ENCODE results near the gene NT5C3B. TPM values are rescaled to one million over a fixed set of nuclear protein-coding genes. Genes with fewer than 3 reads are reported as not detected.
A peak's percentile ranks its signal among the peaks of the same experiment; 100 is the strongest.

Gene NT5C3B
- total RNA-seq, 1 experiment from 2014 or later = 62.0 TPM

DNA sequence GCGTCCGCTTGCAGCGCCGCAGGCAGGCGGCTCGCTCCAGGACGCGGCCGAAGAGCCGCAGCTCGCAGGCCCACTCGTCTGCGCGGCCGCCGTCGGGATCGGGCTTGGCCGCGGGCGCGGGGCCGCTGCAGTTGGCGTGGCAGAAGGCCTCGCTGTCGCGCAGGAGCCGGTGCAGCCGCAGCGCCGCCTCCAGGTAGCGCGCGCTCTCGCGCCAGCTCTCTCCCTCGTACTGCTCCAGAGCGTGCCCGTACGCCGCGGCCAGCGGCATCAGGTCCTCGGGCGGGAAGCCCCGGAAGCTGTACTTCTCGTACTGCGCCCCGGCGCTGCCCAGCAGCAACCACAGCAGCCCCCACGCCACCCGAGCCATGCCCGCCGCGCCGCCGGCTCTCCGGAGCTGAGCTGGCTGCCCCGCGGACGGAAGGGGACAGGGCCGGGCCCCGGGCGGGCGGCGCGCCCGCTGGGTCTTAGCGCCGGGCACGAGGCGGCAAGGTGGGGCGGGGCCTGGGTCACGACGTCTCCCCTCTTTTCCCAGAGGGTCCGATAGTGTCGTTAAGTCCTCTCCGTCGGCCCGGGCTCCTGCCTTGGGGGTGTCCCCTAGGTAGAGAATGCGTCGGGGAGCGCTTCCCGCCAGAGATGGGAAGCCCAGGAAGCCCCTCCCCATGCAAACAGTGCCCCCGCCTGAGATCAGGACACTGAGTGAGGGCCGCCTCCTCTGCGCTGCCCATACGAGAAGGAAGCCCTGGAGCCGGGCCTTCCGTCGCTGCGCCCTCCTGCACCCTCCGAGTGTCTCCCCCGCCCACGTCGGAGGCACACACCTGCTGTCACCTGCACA is 24.3 kb downstream of the NT5C3B start, which contains the start of gene P3H4:
TSS of gene P3H4 (minus strand) at position 401 of the 832 bp plus-strand sequence. CDS start at position 367, 34 bp downstream.
- CTCF ChIA-PET = interaction anchor here (0.5 to 2.2 kb wide), 14 partner anchors 11 to 148 kb away, joined by 3 to 13 read pairs (median 3); partner anchors contain the start of gene JUP
- H3K9me3 Mint-ChIP-seq (ENCODE audit: low read depth, unreplicated experiment) = no peaks in the 10 kb centered on the region
- H3K36me3 Mint-ChIP-seq (ENCODE audit: insufficient read depth, unreplicated experiment) = peaks cover 37% of the 10 kb centered on the region
- TSS peak; percentile 12 for BruUV-seq (replicated peaks)
- H3K4me1 Mint-ChIP-seq (ENCODE audit: low read depth, unreplicated experiment) = peaks cover 32% of the 10 kb centered on the region
- intact Hi-C loops (cut with micrococcal nuclease; ENCODE audit: unreplicated experiment) = no loop called here
- TF ChIP-seq, protein P1, sequence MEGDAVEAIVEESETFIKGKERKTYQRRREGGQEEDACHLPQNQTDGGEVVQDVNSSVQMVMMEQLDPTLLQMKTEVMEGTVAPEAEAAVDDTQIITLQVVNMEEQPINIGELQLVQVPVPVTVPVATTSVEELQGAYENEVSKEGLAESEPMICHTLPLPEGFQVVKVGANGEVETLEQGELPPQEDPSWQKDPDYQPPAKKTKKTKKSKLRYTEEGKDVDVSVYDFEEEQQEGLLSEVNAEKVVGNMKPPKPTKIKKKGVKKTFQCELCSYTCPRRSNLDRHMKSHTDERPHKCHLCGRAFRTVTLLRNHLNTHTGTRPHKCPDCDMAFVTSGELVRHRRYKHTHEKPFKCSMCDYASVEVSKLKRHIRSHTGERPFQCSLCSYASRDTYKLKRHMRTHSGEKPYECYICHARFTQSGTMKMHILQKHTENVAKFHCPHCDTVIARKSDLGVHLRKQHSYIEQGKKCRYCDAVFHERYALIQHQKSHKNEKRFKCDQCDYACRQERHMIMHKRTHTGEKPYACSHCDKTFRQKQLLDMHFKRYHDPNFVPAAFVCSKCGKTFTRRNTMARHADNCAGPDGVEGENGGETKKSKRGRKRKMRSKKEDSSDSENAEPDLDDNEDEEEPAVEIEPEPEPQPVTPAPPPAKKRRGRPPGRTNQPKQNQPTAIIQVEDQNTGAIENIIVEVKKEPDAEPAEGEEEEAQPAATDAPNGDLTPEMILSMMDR (IDR thresholded peaks at IDR 0.05; ENCODE audit: unreplicated experiment) = peak; percentile 76
- peak; percentile 89 for DNase-seq
- H3K27me3 Mint-ChIP-seq (ENCODE audit: unreplicated experiment) = no peaks in the 10 kb centered on the region
- H3K27ac Mint-ChIP-seq (ENCODE audit: unreplicated experiment) = peak within 1 kb of the TSS; percentile 72
- H3K4me3 Mint-ChIP-seq (ENCODE audit: low read depth, unreplicated experiment) = peak within 1 kb of the TSS; percentile 86

DNA sequence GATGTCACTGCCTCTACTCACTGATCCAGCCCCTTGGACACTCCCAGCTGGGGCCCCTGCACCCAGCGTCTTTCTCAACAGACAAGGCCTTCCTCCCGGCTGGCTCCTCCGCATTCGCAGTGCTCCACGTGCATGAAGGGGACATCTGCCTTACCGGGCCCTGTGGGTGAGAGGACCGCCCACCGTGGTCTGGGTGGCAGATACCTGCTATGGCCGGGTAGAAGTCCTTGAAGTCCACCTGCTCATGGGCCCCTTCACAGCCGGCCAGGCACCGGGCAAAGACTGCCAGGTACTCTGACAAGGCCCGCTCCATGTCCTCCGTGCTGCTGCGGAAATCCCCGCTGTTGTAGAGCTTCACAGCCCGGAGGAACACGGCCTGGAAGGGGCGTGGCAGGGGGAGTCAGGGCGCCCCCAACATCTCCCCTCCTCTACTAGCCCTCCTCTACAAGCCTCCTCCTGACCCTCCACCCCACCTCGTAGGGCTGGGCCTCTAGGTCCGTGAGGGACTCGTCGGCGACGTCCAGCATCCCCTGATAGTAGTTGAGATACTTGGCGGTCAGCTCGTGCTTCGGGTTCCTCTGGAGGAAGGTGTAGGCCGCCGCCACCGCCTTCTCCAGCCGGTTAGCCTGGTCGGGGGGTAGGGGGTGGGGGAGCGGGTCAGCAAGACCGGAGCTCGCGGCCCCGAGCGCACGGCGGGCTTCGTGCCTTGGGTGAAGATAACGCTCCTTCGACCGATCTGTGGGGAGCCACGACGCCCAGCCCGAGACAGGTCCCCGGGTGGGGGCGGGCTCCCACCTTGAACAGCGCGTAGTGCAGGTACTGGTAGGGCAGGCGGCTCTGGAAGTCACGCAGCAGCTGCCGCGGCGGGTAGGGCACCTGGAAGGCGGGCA is 25.1 kb downstream of the NT5C3B start:
- no peaks in the 10 kb centered on the region for H3K9me3 Mint-ChIP-seq (ENCODE audit: low read depth, unreplicated experiment)
- TF ChIP-seq, protein P1 (IDR thresholded peaks at IDR 0.05; ENCODE audit: unreplicated experiment) = no peak
- H3K27ac Mint-ChIP-seq (ENCODE audit: unreplicated experiment) = peak overlapping the region; percentile 25
- no peak for DNase-seq
- intact Hi-C loops (cut with micrococcal nuclease; ENCODE audit: unreplicated experiment) = no loop called here
- BruUV-seq (replicated peaks) = no TSS peak
- CTCF ChIA-PET = interaction anchor here (0.5 to 2.2 kb wide), 15 partner anchors 10 to 941 kb away, joined by 3 to 13 read pairs (median 3); partner anchors contain the start of gene JUP
- H3K4me1 Mint-ChIP-seq (ENCODE audit: low read depth, unreplicated experiment) = peaks cover 33% of the 10 kb centered on the region
- no peaks in the 10 kb centered on the region for H3K27me3 Mint-ChIP-seq (ENCODE audit: unreplicated experiment)
- peak overlapping the region; percentile 86 for H3K4me3 Mint-ChIP-seq (ENCODE audit: low read depth, unreplicated experiment)
- H3K36me3 Mint-ChIP-seq (ENCODE audit: insufficient read depth, unreplicated experiment) = peaks cover 39% of the 10 kb centered on the region

DNA sequence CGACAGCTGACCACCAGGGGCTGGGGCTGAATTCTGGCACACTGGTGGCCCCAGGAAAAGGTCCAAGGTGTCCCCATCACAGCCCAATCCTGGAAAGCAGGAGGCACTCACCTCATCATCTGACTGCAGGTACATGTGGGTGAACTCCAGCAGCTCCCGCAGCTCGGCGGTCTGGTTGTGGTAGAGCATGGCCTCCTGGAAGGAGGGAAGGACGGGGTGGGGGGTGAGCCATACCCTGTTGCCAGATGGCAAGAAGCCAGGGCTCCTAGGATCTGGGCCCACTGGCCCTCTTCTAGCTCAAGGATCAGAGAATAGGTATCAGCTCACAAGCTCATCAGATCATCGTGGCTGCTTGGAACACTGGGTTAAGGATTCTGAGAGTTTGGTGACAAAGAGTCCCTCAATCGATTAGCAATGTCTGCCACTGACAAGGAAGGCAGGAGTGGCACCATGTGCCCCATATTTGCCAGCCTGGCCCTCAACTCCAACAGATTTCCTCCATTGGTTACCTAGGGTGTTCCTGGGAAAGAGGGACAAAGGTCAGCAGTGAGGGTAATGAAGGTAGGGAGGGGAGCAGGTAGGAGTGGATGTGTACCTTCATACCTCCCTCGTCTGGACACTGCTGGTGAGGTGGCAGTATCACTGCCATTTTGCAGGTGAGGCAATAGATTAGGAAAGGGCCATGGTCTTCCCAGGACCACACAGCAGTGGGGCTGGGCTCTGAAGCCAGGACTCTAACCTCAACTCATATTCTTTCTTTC is 29.2 kb downstream of the NT5C3B start:
- CTCF ChIA-PET = interaction anchor here (0.6 kb wide), 1 partner anchor 33 kb away, joined by 3 read pairs; no protein-coding TSS in a partner anchor
- intact Hi-C loops (cut with micrococcal nuclease; ENCODE audit: unreplicated experiment) = no loop called here
- no peaks in the 10 kb centered on the region for H3K27me3 Mint-ChIP-seq (ENCODE audit: unreplicated experiment)
- no peaks in the 10 kb centered on the region for H3K9me3 Mint-ChIP-seq (ENCODE audit: low read depth, unreplicated experiment)
- TF ChIP-seq, protein P1 (IDR thresholded peaks at IDR 0.05; ENCODE audit: unreplicated experiment) = no peak
- H3K27ac Mint-ChIP-seq (ENCODE audit: unreplicated experiment) = no peak overlapping the region
- H3K4me1 Mint-ChIP-seq (ENCODE audit: low read depth, unreplicated experiment) = peaks cover 25% of the 10 kb centered on the region
- H3K4me3 Mint-ChIP-seq (ENCODE audit: low read depth, unreplicated experiment) = no peak overlapping the region
- H3K36me3 Mint-ChIP-seq (ENCODE audit: insufficient read depth, unreplicated experiment) = peaks cover 41% of the 10 kb centered on the region
- no peak for DNase-seq
- BruUV-seq (replicated peaks) = no TSS peak

Measured in Calu3 (cell line).